RKO (cell line): ENCODE results near the gene USP6.
A peak's percentile ranks its signal among the peaks of the same experiment; 100 is the strongest.
"Not testable (repeated sequence)": the region's sequence is repeated elsewhere in the genome, so short reads cannot be mapped to it uniquely, and the experiment has no call there.

Experiments used
- DNase-seq: peaks from one replicate; pipeline ENCODE4 v3.0.0-alpha.2; 2016; ENCODE audit warnings: low spot score

USP6 gene

DNA sequence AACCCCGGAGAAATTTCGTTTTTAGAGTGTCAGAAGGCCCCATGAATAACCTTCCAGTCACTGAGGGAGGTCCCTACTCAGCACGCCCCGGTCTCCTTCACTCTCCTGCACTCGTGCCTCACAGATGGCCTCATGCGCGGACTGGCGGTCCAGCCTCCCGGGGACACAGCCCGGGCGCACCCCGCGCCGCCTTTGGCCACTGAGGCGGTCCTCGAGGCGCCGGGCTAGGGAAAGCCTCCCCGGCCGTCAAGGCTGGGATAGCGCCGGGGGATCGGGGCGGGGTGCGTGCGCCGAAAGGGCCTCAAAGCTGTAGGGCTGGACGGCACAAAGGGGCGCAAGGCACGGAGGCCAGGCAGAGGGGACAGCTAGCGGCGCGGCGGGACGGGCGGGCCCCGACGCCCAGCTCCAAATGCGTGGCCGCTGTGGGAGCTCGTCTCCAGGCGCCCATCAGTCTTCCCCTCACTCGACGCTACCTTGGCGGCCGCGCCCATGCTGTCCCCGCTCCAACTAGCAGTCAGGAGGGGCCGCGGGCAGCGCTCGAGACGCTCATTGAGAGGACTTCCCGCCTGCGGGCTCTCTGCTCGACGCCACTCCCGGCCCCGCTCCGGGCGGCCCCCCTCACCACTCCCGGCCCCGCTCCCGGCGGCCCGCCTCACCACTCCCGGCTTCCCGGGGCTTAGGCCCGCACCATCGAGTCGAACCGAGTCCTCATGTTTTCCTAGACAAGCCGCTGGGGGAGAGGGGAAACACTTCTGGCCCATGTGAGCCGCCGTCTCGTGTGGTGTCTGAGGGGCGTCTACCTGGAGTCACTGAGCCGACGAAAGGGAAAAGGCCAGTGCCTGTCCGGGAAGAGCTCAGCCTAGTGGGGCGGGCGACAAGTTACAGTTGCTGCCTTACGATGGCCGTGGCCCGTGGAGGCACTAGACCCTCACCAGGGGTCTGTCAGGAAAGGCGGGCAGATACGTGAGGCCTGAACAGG, at the start of gene USP6:
TSS of gene USP6 (plus strand) at position 360 of the 979 bp plus-strand sequence. CDS start 14,336 bp downstream, outside the sequence.
- DNase-seq = no peak

GRCh38 chr17:5068236-5068635, 47.6 kb upstream of the USP6 start:
- no peak for DNase-seq

DNA sequence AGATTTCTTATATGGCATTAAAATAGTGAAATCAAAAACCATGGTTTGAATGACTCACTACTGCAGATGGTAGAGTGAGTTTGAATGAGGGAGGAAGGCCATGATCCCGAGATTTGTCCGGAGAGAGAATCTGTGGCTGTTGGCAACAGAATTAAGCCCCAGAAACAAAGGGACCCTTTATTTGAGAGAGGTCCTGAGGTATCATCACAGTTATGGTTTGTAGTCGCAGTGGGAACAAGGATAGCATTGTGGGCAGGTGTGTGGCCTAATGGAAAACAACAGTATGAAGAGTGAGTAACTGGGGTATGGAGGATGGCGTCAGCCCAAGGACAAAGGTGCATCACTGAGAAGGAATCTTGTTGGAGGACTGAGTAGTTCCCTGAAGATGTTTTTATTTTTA, 46.1 kb upstream of the USP6 start:
- DNase-seq = no peak

DNA sequence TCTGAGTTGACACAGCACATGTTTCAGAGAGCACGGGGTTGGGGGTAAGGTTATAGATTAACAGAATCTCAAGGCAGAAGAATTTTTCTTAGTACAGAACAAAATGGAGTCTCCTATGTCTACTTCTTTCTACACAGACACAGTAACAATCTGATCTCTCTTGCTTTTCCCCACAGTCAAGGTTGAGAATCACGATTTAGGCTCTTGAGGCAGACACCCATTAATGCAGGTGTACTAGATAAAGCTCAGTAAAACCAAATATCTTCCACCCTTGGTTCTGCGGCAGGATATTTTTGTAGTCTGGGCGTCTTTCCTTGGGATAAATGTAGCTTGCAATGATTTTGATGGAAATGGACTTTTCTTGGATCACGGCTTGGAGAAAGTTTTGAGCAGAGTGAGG, 40.4 kb upstream of the USP6 start:
- not testable (repeated sequence) for DNase-seq

DNA sequence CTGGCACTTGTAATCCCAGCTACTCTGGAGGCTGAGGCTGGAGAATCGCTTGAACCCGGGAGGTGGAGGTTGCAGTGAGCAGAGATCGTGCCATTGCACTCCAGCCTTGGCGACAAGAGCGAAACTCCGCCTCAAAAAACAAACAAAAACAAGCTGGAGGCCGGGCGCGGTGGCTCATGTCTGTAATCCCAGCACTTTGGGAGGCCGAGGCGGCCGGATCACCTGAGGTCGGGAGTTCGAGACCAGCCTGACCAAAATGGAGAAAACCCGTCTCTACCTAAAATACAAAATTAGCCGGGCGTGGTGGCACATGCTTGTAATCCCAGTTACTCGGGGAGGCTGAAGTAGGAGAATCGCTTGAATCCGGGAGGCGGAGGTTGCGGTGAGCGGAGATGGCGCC, 38.6 kb upstream of the USP6 start:
- DNase-seq = not testable (repeated sequence)

GRCh38 chr17:5077781-5078105, 38.1 kb upstream of the USP6 start:
- DNase-seq = no peak

DNA sequence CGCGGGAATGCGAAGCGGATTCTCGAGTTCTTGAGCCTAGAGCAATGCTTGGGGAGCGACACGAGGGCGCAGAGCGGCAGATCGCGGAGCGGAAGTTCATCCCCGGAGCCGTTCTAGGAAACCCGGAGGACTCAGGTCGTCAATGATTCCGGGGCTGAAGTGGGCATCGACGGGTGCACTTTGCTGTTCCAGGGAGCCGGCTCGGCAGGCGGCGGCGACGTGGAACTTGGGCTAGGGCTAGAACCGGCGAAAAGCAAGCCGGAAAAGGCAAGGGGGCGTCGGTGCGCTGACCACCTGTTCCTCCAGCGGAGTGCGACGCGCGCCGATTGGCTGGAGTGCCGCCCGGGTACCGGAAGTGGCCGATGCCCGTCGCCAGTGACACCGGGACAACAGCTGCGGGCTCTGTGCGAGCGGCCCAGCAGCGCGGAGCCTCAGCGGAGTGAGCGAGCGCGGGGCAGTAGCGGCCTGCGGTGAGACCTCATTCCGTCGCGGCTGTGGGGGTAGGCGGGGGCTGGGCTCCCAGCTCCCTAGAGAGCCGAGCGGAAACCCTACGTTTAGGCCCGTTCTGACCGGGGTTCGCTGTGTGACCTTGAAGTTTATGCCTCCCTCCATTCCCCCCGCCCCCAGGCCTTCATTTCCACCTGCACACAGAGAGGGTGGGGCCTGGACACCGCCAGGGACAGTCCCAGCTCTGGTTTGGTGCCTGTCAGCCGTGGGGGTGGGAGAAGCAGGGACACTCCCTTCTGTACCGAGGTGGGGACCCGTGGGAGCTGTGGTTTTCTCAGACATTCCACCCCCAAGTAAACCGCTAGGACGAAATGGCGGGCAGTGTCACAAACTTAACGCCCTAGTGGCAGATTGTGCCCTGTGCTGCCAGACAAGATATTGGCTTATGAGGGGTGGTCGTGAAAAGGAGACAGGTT, 37.5 kb upstream of the USP6 start, which contains the start of gene ZFP3:
TSS of gene ZFP3 (plus strand) at position 362 of the 923 bp plus-strand sequence. CDS start 13,038 bp downstream, outside the sequence.
- DNase-seq = no peak

- peak; percentile 40 for DNase-seq
These were observed 35.2 kb upstream of the USP6 start for GRCh38 chr17:5080591-5080990.

- DNase-seq = no peak
These were observed 23.4 kb upstream of the USP6 start for GRCh38 chr17:5092218-5093010.

DNA sequence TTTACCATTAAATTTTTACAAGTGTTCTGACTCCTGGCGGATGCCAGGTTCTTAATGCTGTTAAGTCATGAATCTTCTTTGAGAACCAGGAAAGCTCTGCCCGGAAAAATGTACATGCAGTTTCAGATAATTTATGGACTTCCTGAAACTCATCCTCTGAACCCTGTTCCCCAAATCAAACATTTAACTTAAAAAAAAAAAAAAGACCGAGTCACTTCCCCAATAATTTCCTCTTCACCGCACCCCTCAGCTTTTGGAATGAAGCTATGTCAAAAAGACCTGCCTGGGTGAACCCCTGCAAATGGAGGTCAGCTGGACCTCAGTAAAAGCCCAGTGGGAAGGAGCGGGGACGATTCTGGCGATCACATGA, 19.1 kb upstream of the USP6 start:
- DNase-seq = no peak

GRCh38 chr17:5097101-5097834, 18.6 kb upstream of the USP6 start:
- DNase-seq = no peak

GRCh38 chr17:5099271-5099670, 16.6 kb upstream of the USP6 start:
- DNase-seq = no peak

GRCh38 chr17:5100832-5101231, 15.0 kb upstream of the USP6 start:
- DNase-seq = no peak

DNA sequence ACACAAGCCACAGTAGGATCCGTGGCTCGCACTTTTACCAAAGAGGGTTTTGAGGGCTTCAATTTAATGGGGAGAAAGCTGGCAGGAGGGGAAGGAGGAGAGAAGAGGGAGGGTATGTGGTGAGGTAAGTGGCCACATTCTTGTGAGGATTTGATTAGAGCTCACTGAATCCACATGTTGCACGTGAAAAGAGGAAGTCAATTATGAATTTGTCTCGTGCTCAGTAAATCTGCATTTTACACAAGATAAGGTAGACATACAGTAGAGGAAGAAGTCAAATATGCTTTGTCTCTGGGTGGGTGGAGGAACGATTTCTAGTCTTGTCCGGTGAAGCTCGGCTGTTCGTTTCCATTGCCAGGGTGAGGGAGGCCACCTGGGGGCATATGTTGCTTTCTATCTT, 5.0 kb upstream of the USP6 start:
- DNase-seq = peak; percentile 24

DNA sequence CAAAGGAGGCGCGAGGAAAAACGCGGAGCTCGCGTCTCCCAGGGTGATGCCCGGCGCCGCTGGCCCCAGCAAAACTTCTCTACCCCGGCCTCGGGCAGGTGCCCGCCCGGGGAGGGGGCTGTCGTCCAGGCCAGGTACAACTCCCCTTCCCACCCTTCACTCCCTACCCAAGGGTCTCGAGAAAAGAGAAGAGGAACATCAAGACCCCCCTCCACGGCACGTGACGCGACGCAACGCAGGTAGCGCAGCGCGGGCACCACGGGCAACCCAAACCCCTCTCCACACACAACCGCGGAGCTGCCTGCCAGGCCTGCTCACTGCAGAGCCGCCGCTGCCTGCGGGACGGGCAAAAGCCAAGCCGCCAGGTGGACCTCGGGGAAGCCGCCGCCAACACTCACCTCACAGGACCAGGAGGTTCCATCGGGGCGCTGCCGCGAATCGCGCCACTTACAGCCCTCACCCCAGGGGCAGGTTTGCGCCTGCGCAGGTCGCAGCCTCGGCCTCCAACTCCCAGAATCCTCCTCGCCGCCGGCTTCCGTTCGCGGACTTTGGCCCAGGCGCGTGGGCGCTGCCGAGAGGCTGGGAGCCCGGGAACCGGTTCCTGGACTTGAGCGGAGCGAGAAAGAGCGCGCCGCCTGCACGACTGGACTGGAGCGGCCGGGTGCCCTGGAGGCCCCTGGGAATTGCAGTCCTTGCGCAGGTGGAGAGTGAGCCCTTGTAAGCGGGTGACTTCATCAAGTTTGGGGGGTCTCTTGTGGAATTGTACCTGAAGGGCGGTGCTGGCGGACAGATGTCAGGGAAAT, 4.2 kb upstream of the USP6 start, which contains the start of gene ZNF232:
TSS of gene ZNF232 (minus strand) at position 477 of the 803 bp plus-strand sequence. CDS start at position 421, 56 bp downstream.
- DNase-seq = peak; percentile 96

- no peak for DNase-seq
These were observed 2.4 kb downstream of the USP6 start for GRCh38 chr17:5118219-5118618.

DNA sequence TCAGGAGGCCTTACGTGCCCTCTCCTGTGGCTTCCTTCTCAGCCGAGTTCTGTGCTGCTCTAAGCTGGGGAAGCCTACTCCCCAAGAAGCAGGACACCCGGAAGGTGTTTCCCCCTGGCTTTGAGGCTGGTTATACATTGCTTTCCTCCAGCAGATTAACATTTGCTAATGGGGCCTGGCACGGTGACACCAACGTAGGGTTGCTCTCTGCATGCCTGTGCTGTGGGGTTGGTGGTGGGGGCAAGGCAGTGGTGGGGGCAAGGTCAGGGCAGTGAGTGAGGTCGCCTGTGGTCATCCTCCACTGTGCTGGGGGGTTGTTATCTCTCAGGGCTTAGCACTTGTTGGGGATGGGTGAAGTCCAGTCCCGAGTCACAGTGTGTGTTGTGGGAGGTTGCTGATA, 4.2 kb downstream of the USP6 start:
- DNase-seq = no peak

DNA sequence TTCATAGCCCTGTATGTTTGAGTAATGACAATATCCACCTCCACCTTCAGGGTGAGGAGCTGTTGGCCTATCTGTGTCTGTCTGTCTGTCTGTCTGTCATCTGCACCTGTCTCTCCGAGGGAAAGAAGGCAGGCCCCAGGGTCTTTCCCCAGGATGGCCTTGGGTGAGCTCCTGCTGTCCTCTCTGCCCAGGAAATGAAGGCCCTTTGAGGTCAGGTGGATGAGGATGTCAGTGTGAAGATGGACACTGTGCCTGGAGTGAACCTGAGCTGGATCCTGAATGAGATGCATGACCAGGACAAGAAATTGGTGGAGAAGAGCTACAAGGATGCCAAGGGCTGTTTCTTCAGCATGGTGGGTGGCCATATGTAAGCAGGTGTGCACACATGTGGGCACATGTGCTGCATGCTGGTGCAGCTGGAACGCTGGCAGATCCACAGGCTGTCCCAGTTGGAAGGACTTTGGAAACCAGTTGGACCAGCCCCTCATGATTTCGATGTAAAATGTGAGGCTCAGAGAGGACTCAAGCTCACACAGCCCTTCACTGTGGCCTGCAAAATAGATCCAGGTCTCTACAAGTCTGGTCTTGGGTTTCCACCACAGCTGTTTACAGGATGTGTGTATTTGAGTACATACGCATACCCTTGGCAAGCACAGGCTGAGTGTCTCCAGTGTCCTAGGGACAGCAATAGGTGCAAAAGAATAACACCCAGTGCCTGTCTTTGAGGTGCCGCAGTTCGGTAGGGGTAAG, 4.8 kb downstream of the USP6 start:
- DNase-seq = not testable (repeated sequence)

DNA sequence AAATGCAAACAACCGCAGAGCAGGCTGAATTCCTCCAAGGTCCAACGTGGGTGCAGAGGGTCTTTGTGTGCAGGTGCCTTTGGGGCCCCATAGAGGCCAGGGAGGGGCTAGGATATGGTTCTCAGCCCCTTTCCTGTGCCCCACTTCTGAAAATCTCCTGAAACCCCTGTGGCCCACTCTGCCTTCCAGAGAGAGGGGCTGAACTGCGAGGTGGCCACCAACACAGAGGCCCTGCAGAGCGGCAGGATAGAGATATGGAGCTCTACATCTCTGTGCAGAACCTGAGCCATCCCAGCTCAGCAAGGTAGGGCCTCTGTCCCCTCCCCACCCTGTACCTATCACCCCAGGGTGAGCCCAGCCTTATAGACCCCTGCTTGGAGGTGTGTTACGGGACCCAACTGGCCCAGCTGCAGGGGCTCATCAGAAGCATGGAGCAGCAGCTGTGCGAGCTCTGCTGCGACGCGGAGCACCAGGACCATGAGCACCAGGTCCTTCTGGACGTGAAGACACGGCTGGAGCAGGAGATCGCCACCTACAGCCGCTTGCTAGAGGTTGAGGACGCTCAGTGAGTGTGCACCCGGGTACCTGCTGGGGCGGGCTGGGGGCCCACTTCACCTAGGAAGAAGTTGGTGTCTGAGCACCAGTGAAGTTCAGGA, 5.5 kb downstream of the USP6 start:
- DNase-seq = no peak
